RWPE1 (cell line): ENCODE measurements around the gene ANGEL1.

ENCODE experiments used
- CTCF ChIA-PET: fragments of 350-600 bp; sonication (Branson Sonifier 250); formaldehyde crosslinking; extraction: SDS; loops from one replicate; lab custom pipeline; 2021; lab: Yijun Ruan, JAX
- POLR2A ChIA-PET: fragments of 400-600 bp; formaldehyde crosslinking; extraction: SDS; loops from one replicate; lab custom pipeline; 2020; ENCODE audit warnings: antibody characterized with exemption; ENCODE audit not compliant: low non-redundant PET; lab: Yijun Ruan, JAX
- DNase-seq: peaks from one replicate; pipeline ENCODE4 v3.0.0; 2012; ENCODE audit warnings: low spot score
- H3K27ac ChIP-seq: fragments of 450-650 bp; 2 replicates; pipeline ENCODE4 v1.5.1; 2017
- CTCF ChIP-seq: fragments of 450-650 bp; conservative IDR thresholded peaks from 2 replicates; pipeline ENCODE4 v1.5.1; 2017; ENCODE audit warnings: low read depth, mild to moderate bottlenecking

The ANGEL1 gene

GRCh38 chr14:76778546-76779215 is 34.0 kb downstream of the ANGEL1 start:
- POLR2A ChIA-PET = no interaction called here
- no peak for TF ChIP-seq CTCF
- no peak overlapping the region for H3K27ac ChIP-seq
- no peak for DNase-seq
- CTCF ChIA-PET = no interaction called here

DNA sequence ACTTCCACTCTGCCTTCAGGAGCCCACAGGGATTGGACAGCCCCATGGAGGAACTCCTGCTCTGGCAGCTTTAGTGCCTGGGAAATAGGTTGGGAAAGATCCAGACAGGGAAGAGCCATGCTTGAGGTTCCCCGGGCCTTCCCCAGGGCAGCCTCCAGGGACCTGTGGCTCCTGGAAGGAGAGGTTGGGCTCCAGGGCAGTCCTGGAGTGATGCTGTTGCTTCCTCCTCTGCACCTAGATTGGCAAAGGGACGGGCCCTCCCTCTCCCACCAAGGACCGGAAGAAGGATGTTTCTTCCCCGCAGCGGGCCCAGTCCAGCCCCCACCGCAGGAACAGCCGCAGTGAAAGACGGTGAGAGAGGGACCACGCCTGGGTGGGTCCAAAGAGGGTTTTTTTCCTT is 35.0 kb downstream of the ANGEL1 start:
- POLR2A ChIA-PET = no interaction called here
- TF ChIP-seq CTCF = no peak
- DNase-seq = no peak
- no peak overlapping the region for H3K27ac ChIP-seq
- CTCF ChIA-PET = interaction anchor here (1.5 kb wide), 1 partner anchor 67 kb away, joined by 5 read pairs; no protein-coding TSS in a partner anchor

- ChIA-PET CTCF (interaction anchor here (0.5 to 1.5 kb wide), 2 partner anchors 66 to 201 kb away, joined by 3 to 5 read pairs; no protein-coding TSS in a partner anchor), POLR2A (no interaction called here)
- no peak for TF ChIP-seq CTCF
- no peak for DNase-seq
- H3K27ac ChIP-seq = no peak overlapping the region
These were observed 36.0 kb downstream of the ANGEL1 start for GRCh38 chr14:76776428-76777251.

DNA sequence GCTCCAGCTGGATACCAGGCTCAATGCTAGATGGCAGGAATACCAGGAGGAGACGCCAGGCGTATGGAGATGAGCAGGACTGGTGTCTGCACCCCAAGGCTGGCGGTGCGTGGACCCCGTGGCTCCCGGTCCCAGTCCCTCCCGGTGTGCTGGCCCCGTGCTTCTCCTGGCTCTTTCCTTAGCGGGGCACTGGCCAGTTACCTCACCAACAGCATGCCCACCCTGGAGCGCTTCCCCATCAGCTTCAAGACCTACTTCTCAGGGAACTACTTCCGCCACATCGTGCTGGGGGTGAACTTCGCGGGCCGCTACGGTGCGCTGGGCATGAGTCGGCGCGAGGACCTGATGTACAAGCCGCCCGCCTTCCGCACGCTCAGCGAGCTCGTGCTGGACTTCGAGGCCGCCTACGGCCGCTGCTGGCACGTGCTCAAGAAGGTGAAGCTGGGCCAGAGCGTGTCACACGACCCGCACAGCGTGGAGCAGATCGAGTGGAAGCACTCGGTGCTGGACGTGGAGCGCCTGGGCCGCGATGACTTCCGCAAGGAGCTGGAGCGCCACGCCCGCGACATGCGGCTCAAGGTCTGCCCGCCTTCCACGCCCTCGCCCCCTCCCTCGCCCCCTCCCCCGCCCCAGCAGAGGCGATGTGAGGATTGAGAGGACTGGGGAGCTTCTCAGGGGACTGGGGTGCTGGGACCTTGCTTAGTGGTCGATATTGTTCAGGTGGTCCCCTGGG is 36.8 kb downstream of the ANGEL1 start:
- no peak for DNase-seq
- no peak overlapping the region for H3K27ac ChIP-seq
- no peak for TF ChIP-seq CTCF
- ChIA-PET POLR2A (no interaction called here), CTCF (interaction anchor here (0.5 to 1.5 kb wide), 2 partner anchors 66 to 200 kb away, joined by 3 to 5 read pairs; no protein-coding TSS in a partner anchor)

DNA sequence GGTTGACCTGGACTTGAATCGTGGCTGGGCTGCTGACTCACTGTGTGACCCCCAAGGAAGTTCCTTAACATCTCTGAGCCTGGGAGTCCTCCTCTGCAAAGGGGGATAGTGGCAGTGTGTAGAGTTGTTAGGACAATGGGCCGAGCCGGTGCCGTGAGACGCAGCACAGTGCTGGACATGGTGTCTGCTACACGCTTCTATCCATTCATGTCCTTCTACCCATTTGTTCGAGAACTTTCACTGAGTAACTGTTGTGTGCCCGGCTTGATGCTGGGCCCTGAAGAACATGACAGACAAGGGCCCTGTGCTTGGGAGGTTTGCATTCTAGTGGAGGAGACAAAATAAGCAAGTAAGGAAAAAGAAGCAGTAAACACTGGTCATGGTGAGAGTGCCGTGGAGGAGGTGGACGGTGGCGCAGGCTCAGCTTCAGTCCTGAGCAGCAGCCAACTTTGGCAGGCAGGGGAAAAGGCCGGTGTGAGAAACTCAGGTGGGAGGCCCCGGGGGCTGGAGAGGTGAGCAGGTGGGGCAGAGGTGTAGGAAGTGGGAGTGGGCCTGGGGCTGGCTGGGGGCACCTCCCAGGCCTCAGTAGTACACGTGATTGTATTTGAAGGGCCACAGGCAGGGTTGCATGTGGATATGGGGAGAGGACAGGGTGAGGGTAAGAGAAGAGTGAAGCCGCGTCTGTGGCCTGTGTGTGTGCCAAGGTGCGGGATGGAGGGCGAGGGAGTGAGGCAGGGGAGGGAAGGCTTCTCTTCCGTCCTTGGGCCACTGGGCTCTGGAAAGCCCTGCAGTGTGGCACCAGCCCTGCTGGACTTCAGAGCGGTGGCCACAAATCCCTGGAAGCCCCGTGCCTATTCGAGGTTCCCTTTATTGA is 37.6 kb downstream of the ANGEL1 start:
- ChIA-PET CTCF (interaction anchor here (1.0 kb wide), 1 partner anchor 10 kb away, joined by 3 read pairs; no protein-coding TSS in a partner anchor), POLR2A (no interaction called here)
- no peak for TF ChIP-seq CTCF
- DNase-seq = no peak
- H3K27ac ChIP-seq = no peak overlapping the region
